ENCODE measurements around the gene ARL14EPL.

ARL14EPL gene

GRCh38 chr5:116013207-116013785 lies 19.0 kb upstream of the ARL14EPL start:
- H3K36me3 ChIP-seq (ENCODE audit: control insufficient read depth, insufficient read depth, low read length), result no peaks in the 10 kb centered on the region
- no peak overlapping the region for H3K4me3 ChIP-seq (ENCODE audit: insufficient read depth, low read depth, low read length)
- WGBS, 2 experiments, result 68 to 78% methylated on average over 6 of the region's 6 CpGs
- H3K27me3 ChIP-seq (ENCODE audit: control insufficient read depth, insufficient read depth, low read length, poor library complexity, severe bottlenecking), result no peaks in the 10 kb centered on the region
- H3K4me1 ChIP-seq (ENCODE audit: control insufficient read depth, insufficient read depth, low read length), result no peaks in the 10 kb centered on the region
- no peak overlapping the region for H3K27ac ChIP-seq (ENCODE audit: insufficient read depth, low read depth, low read length, poor library complexity, severe bottlenecking)
- no peaks in the 10 kb centered on the region for H3K9me3 ChIP-seq (ENCODE audit: control insufficient read depth, low read length)

- H3K36me3 ChIP-seq (ENCODE audit: control insufficient read depth, insufficient read depth, low read length), result no peaks in the 10 kb centered on the region
These were observed 18.3 kb upstream of the ARL14EPL start for GRCh38 chr5:116013936-116014335.

GRCh38 chr5:116023619-116024018 lies 8.7 kb upstream of the ARL14EPL start:
- no peaks in the 10 kb centered on the region for H3K27me3 ChIP-seq (ENCODE audit: control insufficient read depth, insufficient read depth, low read length, poor library complexity, severe bottlenecking)

More at GRCh38 chr5:116013936-116014335, 18.3 kb upstream of the ARL14EPL start:
- Histone ChIP-seq H3K27me3 (ENCODE audit: control insufficient read depth, insufficient read depth, low read length, poor library complexity, severe bottlenecking) (no peaks in the 10 kb centered on the region), H3K9me3 (ENCODE audit: control insufficient read depth, low read length) (no peaks in the 10 kb centered on the region), H3K4me1 (ENCODE audit: control insufficient read depth, insufficient read depth, low read length) (no peaks in the 10 kb centered on the region), H3K4me3 (ENCODE audit: insufficient read depth, low read depth, low read length) (no peak overlapping the region), H3K27ac (ENCODE audit: insufficient read depth, low read depth, low read length, poor library complexity, severe bottlenecking) (no peak overlapping the region)

GRCh38 chr5:116025866-116026265 lies 6.4 kb upstream of the ARL14EPL start:
- no peak overlapping the region for H3K27ac ChIP-seq (ENCODE audit: insufficient read depth, low read depth, low read length, poor library complexity, severe bottlenecking)
- WGBS, 2 experiments, result 85 to 100% methylated on average over 1 of the region's 1 CpG

More at GRCh38 chr5:116023619-116024018, 8.7 kb upstream of the ARL14EPL start:
- Histone ChIP-seq H3K27ac (ENCODE audit: insufficient read depth, low read depth, low read length, poor library complexity, severe bottlenecking) (no peak overlapping the region), H3K4me3 (ENCODE audit: insufficient read depth, low read depth, low read length) (no peak overlapping the region), H3K36me3 (ENCODE audit: control insufficient read depth, insufficient read depth, low read length) (no peaks in the 10 kb centered on the region), H3K4me1 (ENCODE audit: control insufficient read depth, insufficient read depth, low read length) (no peaks in the 10 kb centered on the region), H3K9me3 (ENCODE audit: control insufficient read depth, low read length) (no peaks in the 10 kb centered on the region)

GRCh38 chr5:116032991-116033390 lies 719 bp downstream of the ARL14EPL start:
- WGBS, 2 experiments, result 92 to 95% methylated on average over 3 of the region's 3 CpGs
- H3K27ac ChIP-seq (ENCODE audit: insufficient read depth, low read depth, low read length, poor library complexity, severe bottlenecking), result no peak overlapping the region
- no peaks in the 10 kb centered on the region for H3K9me3 ChIP-seq (ENCODE audit: control insufficient read depth, low read length)
- no peaks in the 10 kb centered on the region for H3K4me1 ChIP-seq (ENCODE audit: control insufficient read depth, insufficient read depth, low read length)
- H3K27me3 ChIP-seq (ENCODE audit: control insufficient read depth, insufficient read depth, low read length, poor library complexity, severe bottlenecking), result no peaks in the 10 kb centered on the region
- H3K36me3 ChIP-seq (ENCODE audit: control insufficient read depth, insufficient read depth, low read length), result no peaks in the 10 kb centered on the region
- no peak overlapping the region for H3K4me3 ChIP-seq (ENCODE audit: insufficient read depth, low read depth, low read length)

More at GRCh38 chr5:116025866-116026265, 6.4 kb upstream of the ARL14EPL start:
- Histone ChIP-seq H3K9me3 (ENCODE audit: control insufficient read depth, low read length) (no peaks in the 10 kb centered on the region), H3K4me1 (ENCODE audit: control insufficient read depth, insufficient read depth, low read length) (no peaks in the 10 kb centered on the region), H3K36me3 (ENCODE audit: control insufficient read depth, insufficient read depth, low read length) (no peaks in the 10 kb centered on the region), H3K4me3 (ENCODE audit: insufficient read depth, low read depth, low read length) (no peak overlapping the region), H3K27me3 (ENCODE audit: control insufficient read depth, insufficient read depth, low read length, poor library complexity, severe bottlenecking) (no peaks in the 10 kb centered on the region)

GRCh38 chr5:116035123-116035522 lies 2.9 kb downstream of the ARL14EPL start:
- 95 to 96% methylated on average over 5 of the region's 5 CpGs for WGBS, 2 experiments
- no peak overlapping the region for H3K4me3 ChIP-seq (ENCODE audit: insufficient read depth, low read depth, low read length)
- H3K27ac ChIP-seq (ENCODE audit: insufficient read depth, low read depth, low read length, poor library complexity, severe bottlenecking), result no peak overlapping the region

GRCh38 chr5:116037236-116037822 lies 5.1 kb downstream of the ARL14EPL start:
- Histone ChIP-seq H3K27me3 (ENCODE audit: control insufficient read depth, insufficient read depth, low read length, poor library complexity, severe bottlenecking) (no peaks in the 10 kb centered on the region), H3K36me3 (ENCODE audit: control insufficient read depth, insufficient read depth, low read length) (no peaks in the 10 kb centered on the region), H3K27ac (ENCODE audit: insufficient read depth, low read depth, low read length, poor library complexity, severe bottlenecking) (no peak overlapping the region), H3K4me3 (ENCODE audit: insufficient read depth, low read depth, low read length) (no peak overlapping the region), H3K4me1 (ENCODE audit: control insufficient read depth, insufficient read depth, low read length) (no peaks in the 10 kb centered on the region), H3K9me3 (ENCODE audit: control insufficient read depth, low read length) (no peaks in the 10 kb centered on the region)
- WGBS, 2 experiments, result 72 to 78% methylated on average over 3 of the region's 3 CpGs

More at GRCh38 chr5:116035123-116035522, 2.9 kb downstream of the ARL14EPL start:
- Histone ChIP-seq H3K4me1 (ENCODE audit: control insufficient read depth, insufficient read depth, low read length) (no peaks in the 10 kb centered on the region), H3K9me3 (ENCODE audit: control insufficient read depth, low read length) (no peaks in the 10 kb centered on the region), H3K36me3 (ENCODE audit: control insufficient read depth, insufficient read depth, low read length) (no peaks in the 10 kb centered on the region), H3K27me3 (ENCODE audit: control insufficient read depth, insufficient read depth, low read length, poor library complexity, severe bottlenecking) (no peaks in the 10 kb centered on the region)

GRCh38 chr5:116038817-116039216 lies 6.5 kb downstream of the ARL14EPL start:
- H3K27ac ChIP-seq (ENCODE audit: insufficient read depth, low read depth, low read length, poor library complexity, severe bottlenecking), result no peak overlapping the region
- no peaks in the 10 kb centered on the region for H3K9me3 ChIP-seq (ENCODE audit: control insufficient read depth, low read length)
- no peak overlapping the region for H3K4me3 ChIP-seq (ENCODE audit: insufficient read depth, low read depth, low read length)
- no peaks in the 10 kb centered on the region for H3K27me3 ChIP-seq (ENCODE audit: control insufficient read depth, insufficient read depth, low read length, poor library complexity, severe bottlenecking)
- no peaks in the 10 kb centered on the region for H3K36me3 ChIP-seq (ENCODE audit: control insufficient read depth, insufficient read depth, low read length)
- WGBS, 2 experiments, result 91 to 93% methylated on average over 3 of the region's 3 CpGs
- H3K4me1 ChIP-seq (ENCODE audit: control insufficient read depth, insufficient read depth, low read length), result no peaks in the 10 kb centered on the region

GRCh38 chr5:116042375-116042774 lies 10.1 kb downstream of the ARL14EPL start:
- Histone ChIP-seq H3K9me3 (ENCODE audit: control insufficient read depth, low read length) (no peaks in the 10 kb centered on the region), H3K4me1 (ENCODE audit: control insufficient read depth, insufficient read depth, low read length) (no peaks in the 10 kb centered on the region), H3K36me3 (ENCODE audit: control insufficient read depth, insufficient read depth, low read length) (no peaks in the 10 kb centered on the region), H3K4me3 (ENCODE audit: insufficient read depth, low read depth, low read length) (no peak overlapping the region), H3K27me3 (ENCODE audit: control insufficient read depth, insufficient read depth, low read length, poor library complexity, severe bottlenecking) (no peaks in the 10 kb centered on the region), H3K27ac (ENCODE audit: insufficient read depth, low read depth, low read length, poor library complexity, severe bottlenecking) (no peak overlapping the region)

GRCh38 chr5:116044073-116044472 lies 11.8 kb downstream of the ARL14EPL start:
- H3K36me3 ChIP-seq (ENCODE audit: control insufficient read depth, insufficient read depth, low read length), result no peaks in the 10 kb centered on the region
- H3K27me3 ChIP-seq (ENCODE audit: control insufficient read depth, insufficient read depth, low read length, poor library complexity, severe bottlenecking), result no peaks in the 10 kb centered on the region
- no peak overlapping the region for H3K27ac ChIP-seq (ENCODE audit: insufficient read depth, low read depth, low read length, poor library complexity, severe bottlenecking)
- no peaks in the 10 kb centered on the region for H3K9me3 ChIP-seq (ENCODE audit: control insufficient read depth, low read length)
- H3K4me1 ChIP-seq (ENCODE audit: control insufficient read depth, insufficient read depth, low read length), result no peaks in the 10 kb centered on the region
- no peak overlapping the region for H3K4me3 ChIP-seq (ENCODE audit: insufficient read depth, low read depth, low read length)
- WGBS, 2 experiments, result no CpG with 5 or more reads among the region's 3 CpGs

All from ectodermal cell (in vitro differentiated cells).